HG02938 (cell line): Measurements from ENCODE around the gene HTR3E.
"Not testable (repeated sequence)": the region's sequence is repeated elsewhere in the genome, so short reads cannot be mapped to it uniquely, and the experiment has no call there.

Experiments
- ATAC-seq: cut with Tn5 transposase; IDR thresholded peaks from one replicate; pipeline ENCODE4 v1.9.1; 2021; ENCODE audit warnings: mild to moderate bottlenecking, moderate library complexity; ENCODE audit not compliant: unreplicated experiment

HTR3E gene, protein sequence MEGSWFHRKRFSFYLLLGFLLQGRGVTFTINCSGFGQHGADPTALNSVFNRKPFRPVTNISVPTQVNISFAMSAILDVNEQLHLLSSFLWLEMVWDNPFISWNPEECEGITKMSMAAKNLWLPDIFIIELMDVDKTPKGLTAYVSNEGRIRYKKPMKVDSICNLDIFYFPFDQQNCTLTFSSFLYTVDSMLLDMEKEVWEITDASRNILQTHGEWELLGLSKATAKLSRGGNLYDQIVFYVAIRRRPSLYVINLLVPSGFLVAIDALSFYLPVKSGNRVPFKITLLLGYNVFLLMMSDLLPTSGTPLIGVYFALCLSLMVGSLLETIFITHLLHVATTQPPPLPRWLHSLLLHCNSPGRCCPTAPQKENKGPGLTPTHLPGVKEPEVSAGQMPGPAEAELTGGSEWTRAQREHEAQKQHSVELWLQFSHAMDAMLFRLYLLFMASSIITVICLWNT

DNA sequence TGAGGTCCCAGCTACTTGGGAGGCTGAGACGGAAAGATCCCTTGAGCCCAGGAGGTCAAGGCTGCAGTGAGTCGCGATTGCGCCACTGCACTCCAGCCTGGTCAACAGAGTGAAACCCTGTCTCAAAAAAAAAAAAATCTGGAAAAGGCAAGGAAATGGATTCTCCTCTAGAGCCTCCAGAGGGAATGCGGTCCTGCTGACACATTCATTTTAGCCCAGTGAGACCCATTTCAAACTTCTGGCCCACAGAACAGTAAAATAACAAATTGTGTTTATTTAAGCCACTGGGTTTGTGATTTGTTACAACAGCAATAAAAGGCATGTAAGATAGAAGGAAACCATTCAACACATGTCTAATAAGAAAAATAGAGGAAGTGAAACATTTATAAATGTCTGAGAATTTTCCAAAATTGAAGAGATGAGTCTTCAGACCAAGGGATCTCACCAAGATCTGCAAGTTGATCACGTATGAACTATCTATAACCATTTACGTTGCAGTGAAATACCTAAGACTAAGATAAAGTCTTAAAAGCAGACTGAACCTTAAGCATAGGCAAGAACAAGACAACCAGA is at the start of gene HTR3E:
HTR3E (plus strand) TSS at position 254 of the 573 bp plus-strand sequence. CDS start 466 bp downstream, outside the sequence.
- ATAC-seq, result no peak

DNA sequence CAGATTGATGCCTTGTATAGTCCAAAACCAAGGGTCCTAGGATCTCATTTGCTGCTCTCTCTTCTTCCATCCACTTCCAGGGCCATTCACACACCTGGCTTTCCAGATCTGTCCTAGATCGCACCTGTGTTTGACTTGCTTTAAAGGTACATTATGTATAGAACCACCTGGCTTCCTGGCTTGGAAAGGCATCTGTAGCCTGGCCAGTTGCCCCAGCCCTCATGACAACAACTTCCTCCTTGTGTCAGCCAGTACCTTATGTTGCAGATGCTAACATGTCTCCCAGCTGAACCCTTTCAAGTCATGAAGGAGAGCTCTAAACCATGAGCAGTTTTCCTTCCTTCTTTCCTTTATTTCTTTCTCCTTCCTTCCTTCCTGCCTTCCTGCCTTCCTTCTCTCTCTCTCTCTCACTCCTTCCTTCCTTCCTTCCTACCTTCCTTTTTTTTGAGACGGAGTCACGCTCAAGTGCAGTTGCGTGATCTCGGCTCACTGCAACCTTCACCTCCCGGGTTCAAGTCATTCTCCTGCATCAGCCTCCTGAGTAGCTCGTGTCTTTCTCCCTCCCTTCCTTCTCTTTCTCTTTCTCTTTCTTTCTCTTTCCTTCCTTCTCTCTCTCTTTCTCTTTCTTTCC is 46.5 kb upstream of the HTR3E start:
- no peak for ATAC-seq

DNA sequence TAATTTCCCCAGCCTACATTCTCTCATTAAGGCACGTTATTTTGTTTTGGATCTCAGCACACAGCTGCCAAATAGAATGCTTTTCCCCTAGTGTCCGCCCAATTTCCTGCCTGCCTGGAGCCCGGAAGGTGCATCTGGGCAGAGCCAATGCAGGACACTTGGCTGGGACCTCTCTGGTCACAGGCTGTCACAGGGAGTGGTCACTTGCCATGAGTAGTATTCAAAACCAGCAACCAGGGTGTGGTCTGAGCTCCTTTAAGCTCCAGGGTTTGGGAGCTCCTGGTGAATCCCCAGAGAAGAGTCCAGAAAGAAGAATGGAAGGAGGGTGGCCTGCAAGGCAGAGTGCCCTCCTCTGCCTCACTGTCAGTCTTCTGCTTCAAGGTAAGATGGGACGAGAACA is 44.1 kb upstream of the HTR3E start, which contains the start of gene HTR3C:
HTR3C (plus strand) TSS at position 281 of the 400 bp plus-strand sequence; CDS start at position 315, 34 bp downstream.
- no peak for ATAC-seq

DNA sequence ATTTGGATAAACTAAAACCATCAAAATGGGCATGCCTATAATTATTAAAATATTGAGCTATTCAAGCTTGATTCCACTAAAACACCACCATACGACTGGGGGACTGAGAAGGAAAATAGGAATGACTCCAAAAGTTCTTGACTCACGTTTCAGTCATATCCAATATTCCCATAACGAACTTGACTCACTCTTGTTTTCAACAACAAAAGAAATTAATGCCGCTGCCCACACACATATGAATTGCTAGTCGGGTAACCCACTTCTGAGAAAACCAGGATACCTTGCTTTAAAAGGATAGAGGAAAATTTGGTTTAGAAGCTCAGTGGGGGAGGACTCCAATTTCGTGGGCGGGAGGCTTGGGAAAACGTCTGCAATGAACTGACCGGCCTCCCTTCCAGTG is 38.8 kb upstream of the HTR3E start:
- ATAC-seq, result no peak

DNA sequence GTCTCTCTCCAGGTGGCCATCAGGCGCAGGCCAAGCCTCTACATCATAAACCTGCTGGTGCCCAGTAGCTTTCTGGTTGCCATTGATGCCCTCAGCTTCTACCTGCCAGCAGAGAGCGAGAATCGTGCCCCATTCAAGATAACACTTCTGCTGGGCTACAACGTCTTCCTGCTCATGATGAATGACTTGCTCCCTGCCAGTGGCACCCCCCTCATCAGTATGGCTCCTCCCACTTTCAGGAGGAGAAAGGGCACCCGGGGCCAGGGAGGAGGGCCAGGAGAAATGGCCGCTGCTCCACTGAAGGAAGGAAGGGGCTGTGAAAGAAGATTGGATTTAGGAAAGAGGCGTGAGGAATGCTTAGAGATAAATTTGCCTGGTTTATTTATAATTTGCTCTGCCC is 37.4 kb upstream of the HTR3E start:
- ATAC-seq, result no peak

DNA sequence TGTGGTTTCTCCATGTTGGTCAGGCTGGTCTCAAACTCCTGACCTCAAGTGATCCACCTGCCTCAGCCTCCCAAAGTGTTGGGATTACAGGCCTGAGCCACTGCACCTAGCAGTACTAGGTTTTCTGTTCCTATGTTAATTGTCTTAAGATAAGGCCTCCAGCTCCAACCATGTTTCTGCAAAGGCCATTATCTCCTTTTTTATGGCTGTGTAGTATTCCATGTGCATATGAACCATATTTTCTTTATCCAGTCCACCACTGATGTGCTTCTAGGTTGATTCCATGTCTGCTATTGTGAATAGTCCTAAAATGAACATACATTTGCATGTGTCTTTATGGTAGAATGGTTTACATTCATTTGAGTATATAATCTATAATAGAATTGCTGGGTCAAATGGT is 34.2 kb upstream of the HTR3E start:
- no peak for ATAC-seq

DNA sequence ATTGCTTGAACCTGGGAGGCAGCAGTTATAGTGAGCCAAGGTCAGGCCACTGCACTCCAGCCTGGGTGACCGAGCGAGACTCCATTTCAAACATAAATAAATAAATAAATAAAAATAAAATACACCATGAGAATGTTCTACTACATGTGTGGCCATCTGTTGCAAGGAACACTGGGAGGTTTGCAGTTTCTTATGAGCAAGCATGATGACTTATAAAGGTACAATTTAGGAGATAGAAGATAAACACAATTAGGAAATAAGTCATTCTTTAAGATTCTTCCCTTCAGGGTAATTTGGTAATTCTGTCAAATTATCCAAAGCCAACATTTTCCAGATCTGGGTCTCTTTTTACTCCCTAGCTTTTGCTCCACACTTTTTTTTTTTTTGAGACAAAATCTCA is 30.7 kb upstream of the HTR3E start:
- ATAC-seq, result no peak

DNA sequence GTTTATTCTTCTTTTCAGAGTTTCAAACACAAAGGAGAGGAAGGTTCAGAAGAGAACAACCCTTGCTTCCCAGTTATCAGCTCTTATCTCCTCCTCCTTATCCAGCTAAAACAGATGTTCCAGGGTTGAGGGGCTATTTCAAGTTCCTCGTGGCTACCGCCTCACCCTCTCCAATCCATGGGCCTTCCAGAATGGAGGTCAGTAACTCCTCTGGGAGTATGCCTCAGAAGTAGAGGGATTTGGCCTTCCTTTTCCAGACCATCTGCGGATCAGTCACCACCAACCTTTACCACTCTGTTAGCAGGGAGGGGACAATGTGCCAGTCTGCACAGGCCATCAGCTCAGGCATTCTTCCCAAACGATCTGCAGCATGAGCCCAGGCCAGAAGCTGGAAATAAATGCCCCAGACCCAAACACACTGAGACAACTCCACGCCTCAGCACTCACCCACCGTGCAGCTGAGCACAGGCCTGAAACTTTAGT is 29.2 kb upstream of the HTR3E start:
- no peak for ATAC-seq

DNA sequence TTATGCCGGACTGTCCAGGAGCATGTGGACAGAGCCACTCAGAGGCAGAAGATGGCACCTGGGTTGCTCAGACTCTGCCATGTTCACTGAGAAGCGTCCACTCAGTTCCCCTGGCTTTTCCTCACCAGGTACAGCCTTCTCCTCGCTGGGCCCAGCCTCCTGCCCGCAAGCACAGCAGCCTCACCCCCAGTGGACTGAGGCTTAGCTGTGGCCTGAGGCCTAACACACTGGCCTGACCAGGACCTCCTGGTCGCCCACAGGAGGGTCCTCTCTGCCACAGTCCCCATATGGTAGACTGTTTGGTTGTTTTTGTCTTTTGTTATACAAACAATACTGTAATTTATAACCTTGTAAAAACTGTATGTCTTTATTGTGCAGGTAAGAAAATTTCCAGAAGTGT is 28.5 kb upstream of the HTR3E start:
- ATAC-seq, result no peak

DNA sequence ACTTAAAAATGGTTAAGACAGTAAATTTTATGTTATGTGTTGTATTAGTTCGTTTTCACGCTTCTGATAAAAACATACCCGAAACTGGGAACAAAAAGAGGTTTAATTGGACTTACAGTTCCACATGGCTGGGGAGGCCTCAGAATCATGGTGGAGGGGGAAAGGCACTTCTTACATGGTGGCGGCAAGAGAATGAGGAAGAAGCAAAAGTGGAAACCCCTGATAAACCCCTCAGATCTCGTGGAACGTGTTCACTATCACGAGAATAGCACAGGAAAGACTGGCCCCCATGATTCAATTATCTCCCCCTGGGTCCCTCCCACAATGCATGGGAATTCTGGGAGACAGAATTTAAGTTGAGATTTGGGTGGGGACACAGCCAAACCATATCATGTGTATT is 25.7 kb upstream of the HTR3E start:
- not testable (repeated sequence) for ATAC-seq

DNA sequence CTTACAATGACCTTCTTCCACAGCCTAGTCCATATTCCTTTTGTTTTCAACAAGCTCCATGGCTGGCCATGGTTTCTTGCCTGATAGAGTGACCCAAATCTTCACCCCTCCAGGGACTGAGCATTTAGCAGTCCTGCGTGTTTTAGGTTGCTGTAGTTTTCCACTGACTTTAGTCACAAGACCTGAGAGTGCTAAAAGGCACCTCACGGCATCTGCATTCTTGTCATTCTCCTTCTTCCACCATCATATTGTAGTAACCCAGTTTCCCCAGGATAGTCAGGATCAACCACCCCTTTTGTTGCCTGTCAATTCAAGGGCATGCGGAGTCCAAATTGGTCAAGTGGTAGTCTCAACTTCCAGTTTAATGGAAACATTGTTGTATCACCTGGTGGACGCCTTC is 23.2 kb upstream of the HTR3E start:
- ATAC-seq, result no peak

DNA sequence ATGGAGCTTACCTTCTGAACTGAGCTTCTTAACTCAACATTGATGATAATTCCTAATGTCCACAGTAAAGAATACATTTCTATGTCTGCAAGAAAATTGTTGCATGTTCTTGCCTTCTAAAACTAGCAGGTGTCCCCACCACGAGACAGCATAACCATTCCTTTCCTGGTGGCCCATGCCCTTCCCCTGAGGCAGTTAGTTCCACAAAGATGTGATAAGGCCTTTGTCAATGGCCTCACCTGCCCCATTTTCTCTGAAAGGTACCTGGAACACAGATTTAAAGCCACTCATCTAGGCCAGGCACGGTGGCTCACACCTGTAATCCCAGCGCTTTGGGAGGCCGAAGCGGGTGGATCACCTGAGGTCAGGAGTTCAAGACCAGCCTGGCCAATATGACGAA is 21.0 kb upstream of the HTR3E start:
- no peak for ATAC-seq

DNA sequence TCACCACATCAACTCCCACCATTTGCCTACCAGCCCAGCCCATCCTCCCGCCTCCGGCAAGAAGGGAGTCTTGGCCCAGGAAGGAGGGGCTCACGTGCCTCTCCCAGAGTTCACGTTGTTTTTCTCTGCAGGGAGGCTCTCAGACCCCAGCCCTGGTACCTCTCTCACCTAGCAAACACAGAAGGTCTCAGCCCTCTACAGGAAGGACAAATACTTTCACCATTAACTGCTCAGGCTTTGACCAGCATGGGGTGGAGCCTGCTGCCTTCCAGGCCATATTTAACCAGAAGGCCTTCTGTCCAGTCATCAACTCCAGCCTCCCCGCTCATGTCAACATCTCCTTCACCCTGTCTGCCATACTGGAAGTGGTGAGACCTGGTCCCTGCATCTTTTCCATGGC is 19.0 kb upstream of the HTR3E start:
- no peak for ATAC-seq

DNA sequence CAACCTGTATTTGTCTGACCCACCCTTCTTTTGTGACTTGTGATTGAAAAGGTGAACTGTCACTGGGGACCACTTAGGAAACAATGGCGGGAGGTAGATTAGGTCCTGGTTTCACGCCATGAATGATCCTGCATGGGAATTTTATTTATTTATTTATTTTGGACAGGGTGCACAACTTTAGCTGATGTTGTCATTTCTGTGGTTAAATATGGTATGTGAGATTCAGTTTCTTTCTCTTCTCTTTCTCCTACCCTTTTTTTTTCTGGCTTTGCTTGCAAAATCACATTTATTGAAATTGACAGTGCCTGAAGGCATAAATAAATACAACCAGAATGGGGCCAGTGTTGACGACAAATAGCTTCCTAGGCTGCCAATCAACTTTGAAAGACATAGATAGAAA is 18.0 kb upstream of the HTR3E start:
- no peak for ATAC-seq

DNA sequence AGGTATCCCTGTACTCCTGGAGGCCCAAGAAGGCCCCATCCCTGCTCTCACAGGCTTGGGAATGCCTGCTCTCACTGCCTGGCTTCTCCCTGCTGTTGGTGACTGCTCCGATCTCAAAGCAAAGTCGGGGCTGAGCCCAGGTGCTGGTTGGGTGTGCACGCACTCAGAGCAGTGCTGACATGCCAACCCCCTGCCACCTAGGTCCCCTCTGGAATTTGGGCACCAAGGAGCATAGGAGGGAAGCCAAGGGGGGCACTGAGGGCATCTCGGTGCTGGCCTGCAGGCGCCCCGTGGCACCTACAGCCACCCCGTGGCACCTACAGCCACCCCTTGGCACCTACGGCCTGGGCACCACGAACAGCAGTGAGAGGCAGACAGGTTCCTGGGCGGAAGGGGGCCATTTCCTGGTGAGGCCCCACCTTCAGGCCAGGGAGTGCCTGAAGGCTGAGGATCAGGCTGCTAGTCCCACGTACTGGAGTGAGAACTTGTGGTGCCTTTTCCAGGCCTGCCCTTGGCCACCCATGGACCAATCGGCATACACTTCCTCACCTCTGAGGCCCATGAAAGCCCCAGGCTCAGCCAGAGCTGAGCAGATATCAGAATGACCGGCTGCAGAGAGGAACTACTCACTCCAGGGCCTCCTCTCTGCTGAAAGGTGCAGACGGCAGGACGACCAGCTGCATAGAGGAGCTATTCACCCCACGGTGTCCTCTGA is 15.6 kb upstream of the HTR3E start:
- ATAC-seq, result no peak

DNA sequence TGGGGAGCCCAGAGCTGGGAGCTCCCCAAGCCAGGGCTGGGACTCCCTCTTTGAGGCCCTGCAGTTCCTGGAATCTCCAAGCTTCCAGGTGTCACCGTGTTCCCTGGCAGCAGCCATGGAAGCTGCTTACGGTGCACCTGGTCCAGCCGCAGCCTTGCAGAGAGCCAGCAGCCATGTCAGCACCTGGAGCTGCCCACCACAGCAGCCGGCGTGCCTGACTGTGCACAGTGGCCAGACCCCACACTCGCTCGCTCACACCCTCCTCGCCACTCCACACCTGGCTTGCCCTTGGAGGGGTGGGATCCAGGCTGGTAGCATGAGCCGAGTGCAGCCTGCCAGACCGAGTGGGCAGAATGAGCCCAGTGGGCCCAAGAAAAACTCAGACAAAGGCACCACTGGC is 14.8 kb upstream of the HTR3E start:
- no peak for ATAC-seq

DNA sequence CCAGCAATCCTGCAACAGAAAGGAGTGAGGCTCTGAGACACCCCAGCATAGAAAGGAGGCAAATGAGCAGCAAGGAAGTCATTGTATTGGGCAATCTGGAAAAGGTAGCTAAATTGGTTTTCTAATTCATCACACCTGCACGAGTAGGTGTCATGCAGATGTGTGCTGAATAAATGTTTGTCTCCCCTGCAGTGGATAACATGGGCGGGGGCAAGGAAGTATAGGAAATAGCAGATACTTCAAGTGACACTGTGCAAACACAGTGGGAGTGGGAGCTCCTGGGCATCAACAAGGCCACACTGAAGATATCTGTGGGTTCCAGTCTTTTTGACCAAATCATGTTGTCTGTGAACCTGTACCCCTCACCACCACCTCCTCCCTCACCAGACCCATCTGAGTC is 14.4 kb upstream of the HTR3E start:
- ATAC-seq, result no peak

DNA sequence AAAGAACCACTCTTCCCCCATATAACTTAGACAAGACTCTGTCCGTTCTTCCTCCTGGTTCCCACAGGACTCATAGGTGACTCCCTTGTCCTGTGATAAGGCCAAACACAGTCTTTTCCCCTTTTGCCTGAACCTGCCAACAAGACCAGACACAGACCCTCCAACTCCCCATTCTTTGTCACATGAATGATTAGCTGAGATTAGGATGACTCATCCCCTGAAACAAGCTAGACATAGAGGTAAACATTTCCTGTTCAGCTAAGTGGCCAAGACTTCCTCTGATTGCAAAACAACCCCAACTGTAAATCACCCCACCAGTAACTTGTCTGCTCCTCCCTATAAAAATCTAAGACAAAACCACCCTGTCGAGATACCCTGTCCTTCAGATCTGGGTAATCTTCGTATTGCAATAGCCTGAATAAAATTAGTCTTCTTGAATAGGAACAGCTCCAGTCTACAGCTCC is 11.4 kb upstream of the HTR3E start:
- no peak for ATAC-seq

DNA sequence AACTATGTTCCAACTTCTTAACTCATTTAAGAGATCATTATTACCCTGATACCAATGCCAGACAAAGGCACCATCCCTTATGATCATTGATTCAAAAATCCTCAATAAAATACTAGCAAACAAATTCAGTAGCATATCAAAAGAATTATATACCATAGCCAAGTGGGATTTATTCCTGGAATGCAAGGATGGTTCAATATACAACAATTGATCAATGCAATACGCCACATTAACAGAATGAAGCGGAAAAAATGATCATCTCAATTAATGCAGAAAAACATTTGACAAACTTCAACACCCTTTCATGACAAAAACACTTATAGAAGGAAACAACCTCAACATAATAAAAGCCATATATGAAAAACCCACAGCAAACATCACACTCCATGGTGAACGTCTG is 4.7 kb upstream of the HTR3E start:
- ATAC-seq, result no peak

DNA sequence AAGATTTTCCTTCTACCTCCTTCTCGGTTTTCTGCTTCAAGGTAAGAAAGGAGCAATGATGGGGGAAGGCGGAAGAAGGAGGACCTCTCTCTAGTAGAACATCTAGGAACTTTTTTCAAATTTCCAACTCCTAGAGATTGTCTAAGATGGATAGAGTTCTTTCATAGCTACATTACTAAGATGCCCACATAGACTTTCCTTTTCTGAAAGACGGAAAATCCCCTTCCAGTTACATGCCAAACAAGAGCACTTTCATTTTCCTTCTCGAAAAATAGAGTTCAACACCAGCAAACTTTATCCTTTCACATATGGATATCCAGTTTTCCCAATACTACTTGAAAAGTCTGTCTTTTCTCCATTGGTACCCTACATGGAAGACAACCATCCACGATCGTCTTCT is 692 bp downstream of the HTR3E start:
- ATAC-seq, result no peak
